Stimulated activated CD4-positive, alpha-beta T cell treated with anti-CD3 and anti-CD28 coated beads, Interleukin-15, amount 100 ng/mL, for 24 hours (primary cell): Measurements from ENCODE around the gene NCF4.

Experiments
- DNase-seq: peaks from one replicate; pipeline ENCODE4 v3.0.0-alpha.2; 2020

The NCF4 gene

DNA sequence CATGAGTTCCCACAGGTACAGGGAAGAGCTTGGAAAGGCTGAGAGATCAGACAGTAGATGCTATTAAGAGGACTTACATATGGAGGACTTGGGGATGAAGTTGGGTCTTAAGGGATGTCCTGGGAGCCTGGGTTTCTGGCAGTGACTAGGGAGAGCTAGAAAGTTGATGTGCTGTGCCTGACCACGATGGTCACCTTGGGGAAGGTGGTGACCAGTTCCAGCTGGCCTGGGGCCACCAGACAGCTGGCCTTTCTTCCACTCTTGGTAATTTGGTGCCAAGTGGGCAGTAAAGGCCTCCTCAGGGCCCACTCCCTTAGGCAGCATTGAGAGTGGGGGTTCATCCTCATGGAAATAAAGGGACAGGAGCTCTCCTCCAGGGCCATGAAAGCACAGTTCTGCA, 38.7 kb downstream of the NCF4 start:
- no peak for DNase-seq

DNA sequence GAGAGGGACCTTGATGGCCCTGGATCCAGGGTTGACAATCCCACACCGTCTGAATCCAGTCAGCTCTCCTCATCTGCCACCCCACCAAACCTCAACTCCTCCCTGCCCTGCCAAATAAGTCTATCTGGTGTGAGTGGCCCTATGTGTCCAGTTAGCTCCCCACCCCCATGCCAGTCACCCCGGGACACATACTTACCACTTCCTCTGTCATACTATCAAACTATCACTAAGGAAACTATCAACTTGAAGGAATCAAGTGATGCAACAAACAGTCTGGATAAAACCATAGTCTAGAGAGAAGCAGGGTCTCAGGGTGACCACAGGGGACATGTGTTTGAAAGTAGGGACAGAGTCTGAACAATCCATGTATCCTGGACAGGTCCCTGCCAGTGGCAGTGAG, 39.4 kb downstream of the NCF4 start:
- no peak for DNase-seq

DNA sequence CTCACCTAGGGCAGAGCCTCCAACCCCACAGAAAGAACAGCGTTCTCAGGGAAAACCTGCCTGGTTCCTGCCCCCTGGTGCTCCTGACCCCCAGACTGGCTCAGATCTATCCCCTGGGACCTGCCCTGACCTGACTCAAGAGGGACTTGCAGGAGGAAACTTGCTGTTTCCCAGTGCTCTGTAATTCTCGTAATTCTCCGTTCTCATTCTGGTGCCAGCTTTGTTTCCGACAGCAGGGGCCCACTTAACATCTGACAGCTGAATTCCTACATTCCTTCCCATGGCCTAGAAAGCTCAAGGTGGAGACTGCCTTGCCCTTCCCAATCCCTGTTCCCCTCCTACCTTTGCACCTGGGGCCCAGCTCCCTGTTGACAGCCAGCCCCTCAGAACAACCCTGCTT, 40.1 kb downstream of the NCF4 start:
- no peak for DNase-seq

DNA sequence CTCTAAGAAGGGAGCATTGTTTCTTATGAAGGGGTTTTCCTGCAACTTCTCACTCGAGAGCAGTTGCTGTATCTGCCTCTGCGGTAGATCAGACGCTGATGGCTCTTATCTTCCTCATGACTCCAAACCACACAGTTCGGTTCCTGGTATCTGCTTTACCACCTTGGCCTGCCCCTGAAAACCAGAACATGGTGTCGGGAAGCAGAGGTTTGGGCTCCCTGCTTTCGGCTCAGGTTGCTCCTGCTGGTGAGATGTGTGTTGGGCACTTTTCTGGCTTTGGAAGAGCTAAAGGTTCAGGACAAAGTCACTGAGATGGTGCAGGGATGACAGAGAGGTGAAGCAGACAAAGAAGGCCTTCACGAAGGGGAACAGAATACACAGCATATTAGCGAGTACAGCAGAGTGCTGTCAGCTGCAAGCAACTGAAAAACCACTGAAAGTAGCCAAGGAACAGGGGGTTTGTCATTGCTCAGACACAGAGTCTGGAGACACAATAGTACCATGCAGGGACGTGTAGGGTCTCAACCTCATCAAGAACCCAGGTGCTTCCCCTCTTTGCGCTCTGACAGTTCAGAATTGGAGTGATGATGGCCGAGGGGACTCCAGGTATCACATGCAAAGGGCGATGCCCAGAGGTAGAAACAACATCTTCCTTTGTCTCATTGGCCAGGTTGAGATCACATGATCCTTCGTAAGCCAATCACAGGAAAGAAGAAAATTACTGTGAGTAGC, 40.8 kb downstream of the NCF4 start:
- DNase-seq, result peak; percentile 11

DNA sequence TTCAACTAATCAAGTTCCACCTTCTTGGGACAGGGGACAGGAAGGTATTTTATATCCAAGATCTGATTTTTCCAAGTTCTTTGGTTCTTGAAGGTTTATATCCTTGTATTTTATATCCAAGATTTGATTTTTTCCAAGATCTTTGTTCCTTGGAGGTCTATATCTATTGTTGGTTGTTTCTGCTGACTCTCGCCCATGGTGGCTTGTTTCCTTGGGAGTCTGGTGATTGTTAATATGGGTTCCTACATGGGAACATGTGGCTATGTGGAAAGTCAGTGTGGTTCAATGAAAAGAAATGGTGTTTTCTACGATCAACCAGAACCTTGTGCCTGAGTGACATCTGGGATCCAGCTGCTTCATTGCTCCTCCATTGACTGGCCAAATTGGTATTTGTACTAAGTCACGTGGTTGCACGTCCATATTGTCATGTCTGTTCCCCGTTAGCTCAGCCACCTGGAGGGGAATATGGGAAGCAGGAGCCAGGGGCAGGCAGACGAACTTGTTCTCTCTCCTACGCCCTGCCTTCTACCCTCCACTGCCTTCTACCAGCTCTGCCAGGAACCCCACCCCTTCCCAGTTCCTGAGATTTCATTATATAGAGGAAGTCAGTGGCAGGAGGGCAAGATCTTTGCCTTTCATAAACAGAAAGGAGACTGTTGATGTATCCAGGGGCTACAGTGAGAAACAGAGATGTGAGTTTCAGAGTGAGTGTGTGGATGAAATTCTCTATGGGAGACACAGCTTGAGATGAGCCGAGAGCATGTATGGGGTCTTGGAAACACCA, 41.5 kb downstream of the NCF4 start:
- DNase-seq, result no peak

DNA sequence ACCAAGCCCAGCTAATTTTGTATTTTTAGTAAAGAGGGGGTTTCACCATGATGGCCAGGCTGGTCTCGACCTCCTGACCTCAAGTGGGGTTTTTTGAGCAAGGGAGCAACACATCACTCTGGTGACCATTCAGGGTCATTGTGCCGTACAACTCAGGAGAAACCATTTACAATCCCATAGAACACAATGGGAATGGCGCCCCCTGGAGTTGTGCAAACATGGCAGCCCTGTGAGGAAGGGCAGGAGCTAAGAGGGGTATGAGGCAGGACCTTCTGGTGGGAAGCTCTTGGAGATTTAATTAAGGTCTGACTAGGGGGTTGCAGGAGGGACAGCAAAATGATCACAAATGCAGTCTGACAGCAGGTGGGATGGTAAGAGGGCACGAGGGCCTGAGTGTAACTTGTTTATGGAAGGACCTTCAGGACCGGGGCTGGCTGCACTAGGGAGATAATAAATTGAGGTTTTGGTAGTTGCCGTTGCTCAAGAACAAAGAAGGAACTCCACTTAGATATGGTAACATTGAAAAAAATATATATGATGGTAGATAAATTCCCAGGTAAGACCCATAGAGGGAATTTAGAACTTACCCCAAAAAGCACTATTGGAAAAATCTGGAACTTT, 43.6 kb downstream of the NCF4 start:
- DNase-seq, result no peak

DNA sequence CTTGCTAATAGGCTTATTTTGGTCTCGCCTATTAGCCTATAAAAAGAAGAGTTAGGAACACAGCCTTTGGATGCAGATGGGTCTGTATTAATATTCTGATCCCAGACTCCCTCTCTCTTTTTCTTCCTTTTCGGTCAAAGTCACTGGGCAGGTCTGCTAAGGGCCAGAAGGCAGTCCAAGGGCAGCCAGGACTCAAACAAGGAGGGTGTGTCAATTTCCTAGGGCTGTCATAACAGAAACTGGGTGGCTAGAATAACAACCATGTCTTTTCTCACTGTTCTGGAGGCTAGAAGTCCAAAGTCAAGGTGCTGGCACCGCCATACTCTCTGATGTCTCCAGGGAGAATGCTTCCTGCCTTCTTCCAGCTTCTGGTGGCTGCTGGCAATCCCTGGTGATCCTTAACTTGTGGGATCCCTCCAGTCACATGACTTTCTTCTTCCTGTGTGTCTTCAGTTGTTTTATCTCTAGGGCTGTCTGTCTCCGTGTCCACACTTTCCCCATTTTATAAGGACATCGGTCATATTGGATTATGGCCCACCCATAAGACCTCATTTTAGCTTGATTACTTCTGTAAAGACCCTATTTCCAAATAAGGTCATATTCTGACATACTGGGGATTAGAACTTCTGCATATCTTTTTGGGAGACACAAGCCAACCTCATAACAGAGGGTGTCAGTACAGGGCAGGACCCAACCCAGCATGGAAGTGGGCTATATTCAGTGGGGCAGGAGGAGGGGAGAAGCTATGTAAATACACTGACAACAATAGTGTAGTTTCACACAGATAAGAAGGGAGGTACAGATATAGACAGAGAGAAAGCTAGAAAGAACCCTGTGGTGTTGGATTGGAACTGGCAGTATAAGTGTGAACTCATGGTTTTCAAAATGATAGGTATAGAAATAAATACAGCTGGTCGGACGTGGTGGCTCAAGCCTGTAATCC, 46.7 kb downstream of the NCF4 start:
- no peak for DNase-seq

DNA sequence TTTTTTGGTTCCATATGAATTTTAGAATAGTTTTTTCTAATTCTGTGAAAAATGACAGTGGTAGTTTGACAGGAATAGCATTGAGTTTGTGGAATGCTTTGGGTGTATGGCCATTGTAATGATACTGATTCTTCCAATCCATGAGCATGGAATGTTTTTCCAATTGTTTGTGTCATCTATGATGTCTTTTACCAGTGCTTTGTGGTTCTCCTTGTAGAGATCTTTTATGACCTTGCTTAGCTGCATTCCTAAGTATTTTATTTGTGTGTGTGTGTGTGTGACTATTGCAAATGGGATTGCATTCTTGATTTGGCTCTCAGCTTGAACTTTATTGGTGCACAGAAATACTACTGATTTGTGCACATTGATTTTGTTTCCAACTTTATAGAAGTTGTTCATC, 49.7 kb downstream of the NCF4 start:
- DNase-seq, result no peak

DNA sequence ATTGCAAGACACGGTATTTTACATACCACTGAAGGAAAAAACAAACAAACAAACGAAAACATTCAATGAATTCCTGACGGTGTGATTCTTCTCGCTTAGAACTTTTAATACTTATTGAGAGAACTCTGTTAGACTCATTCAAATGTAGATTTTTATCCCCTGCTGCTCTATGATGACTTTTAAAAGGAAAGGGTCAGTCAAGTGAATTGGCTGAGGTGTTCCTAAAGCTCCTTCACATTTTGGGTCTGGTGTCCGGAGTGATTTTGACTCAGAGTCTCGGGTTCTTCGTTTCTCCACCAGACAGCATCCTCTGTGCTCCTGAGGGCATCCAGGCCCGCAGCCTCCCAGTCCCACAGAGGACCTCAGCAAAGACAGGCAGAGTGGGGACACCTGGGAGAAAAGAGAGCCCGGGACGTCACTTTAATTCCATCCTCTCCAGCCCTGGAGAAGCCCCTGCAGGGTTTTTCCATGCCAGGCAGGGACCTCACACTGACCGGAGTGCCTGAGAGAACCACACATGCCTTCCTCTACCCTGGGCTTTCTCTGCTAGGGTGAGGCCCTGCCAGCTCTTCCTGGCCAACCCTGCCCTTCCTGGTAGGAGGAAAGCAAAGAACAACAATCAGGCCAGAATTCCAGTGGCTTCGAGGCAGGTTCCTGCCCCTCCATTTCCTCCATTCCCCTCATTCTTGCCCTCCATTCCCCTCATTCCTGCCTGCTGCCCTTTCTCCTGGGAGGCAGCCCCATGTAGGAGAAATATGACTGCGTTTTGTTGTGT, 51.3 kb downstream of the NCF4 start:
- no peak for DNase-seq

DNA sequence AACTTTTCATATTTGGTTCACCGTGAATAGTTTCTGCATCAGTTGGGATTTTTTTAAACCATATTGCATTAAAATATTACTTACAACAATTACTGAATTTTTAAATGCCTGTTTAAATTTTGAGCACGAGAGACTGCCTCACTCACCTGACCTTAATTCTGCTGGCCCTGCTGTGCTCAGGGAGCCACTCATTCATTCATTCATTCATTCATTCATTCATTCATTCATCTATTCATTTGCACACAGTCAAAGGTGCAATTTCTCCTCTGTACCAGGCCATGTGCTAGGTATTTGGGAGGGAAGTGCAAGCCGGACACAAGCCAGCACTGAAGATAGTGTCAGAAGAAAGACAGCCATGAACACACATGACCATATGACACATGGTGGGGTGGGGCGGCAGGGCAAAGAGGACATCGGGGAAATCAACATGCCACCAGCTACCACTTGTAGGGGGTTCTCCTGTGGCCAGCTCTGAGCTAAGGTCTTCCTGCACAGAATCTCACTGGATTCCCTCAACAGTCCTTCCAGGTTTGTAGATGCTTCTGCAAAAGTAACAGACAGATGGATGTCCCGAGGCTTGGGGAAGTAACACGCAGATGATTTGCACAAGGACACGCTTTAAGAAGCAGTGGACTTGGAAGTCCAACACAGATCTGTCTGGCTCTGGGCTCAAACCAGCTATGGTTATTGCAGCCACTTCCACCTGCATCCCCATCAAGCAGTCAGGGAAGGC, 52.1 kb downstream of the NCF4 start:
- DNase-seq, result no peak

DNA sequence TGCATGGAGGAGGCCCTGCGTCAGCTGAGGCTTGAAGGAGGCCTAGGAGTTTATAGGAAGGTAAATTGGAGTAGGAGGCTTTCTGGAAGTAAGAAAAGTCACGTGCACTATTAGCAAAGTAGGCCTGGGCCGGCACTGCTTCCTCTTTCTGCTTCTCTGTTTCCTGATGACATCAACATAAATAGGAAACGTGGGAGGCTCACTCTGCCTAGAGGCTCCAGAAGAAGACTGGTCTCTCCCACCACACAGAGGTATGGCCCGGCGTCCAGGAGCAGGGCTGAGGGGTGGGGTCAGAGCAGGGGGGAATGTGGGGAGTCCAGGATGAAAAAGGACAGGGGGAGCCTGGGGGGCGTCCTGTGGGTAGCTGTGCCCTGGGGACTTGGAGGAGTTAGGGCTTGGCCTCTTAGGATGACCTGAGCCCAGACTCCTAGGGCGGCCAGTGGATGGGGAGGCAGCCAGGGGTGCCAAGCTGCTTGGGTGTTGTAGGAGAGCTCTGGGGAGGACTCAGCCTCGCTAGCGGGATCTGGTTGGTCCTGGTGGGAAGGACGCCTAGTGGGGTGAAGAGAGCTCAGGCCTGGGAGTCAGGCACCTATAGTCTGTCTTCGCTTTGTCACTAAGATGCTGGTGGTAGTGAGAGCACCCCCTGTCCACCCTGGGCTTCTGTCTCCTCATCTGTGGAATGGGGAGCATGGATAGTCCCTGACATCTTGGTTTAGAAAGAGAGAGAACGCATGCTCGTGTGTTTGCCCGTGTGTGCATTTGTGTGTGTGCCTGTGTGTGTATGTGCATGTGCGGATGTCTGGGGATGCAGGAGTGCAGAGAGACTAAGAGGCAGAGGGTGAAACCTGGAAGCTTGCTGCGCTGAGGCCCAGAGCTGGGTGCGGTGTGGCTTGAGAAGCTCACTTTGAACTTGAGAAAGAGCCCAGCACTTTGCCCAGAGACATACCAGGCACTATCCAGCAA, 52.9 kb downstream of the NCF4 start, which contains the start of gene CSF2RB:
Gene CSF2RB (plus strand): TSS at position 202 of the 963 bp plus-strand sequence. CDS start 8,580 bp downstream, outside the sequence.
- no peak for DNase-seq

DNA sequence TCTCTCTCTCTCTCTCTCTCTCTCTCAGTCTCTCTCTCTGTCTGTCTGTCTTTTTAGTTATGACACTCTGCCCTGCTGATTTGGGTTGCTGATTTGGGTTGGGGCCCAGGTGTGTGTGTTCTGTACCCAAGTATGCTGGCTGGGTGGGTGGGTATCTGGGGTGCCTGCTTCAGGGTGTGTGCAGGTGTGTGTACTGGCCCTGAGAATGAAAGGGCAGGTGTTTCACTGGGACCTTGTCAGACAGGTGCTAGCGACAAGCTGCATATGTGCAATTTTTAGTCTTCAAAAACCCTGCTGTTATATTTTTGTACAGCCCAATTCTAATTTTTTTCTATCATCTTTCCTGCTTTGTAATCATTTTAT, 53.6 kb downstream of the NCF4 start:
- DNase-seq, result no peak

DNA sequence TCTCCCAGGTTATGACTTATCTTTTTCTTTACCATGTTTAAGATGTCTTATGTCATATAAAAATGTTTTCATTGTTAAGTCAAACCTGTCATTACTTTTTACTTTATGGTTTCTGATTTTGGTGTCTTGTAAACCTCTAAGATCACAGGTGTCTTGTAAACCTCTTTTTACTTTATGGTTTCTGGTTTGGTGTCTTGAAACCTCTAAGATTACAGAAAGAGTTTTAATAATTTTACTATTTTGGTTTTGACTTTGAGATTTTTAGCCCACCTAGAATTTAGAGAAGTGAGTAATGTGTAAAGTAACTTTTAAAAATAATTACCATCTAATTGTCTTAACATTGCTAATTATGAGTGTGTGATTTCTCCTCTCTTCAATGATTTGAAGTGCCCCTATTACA, 55.2 kb downstream of the NCF4 start:
- DNase-seq, result no peak

DNA sequence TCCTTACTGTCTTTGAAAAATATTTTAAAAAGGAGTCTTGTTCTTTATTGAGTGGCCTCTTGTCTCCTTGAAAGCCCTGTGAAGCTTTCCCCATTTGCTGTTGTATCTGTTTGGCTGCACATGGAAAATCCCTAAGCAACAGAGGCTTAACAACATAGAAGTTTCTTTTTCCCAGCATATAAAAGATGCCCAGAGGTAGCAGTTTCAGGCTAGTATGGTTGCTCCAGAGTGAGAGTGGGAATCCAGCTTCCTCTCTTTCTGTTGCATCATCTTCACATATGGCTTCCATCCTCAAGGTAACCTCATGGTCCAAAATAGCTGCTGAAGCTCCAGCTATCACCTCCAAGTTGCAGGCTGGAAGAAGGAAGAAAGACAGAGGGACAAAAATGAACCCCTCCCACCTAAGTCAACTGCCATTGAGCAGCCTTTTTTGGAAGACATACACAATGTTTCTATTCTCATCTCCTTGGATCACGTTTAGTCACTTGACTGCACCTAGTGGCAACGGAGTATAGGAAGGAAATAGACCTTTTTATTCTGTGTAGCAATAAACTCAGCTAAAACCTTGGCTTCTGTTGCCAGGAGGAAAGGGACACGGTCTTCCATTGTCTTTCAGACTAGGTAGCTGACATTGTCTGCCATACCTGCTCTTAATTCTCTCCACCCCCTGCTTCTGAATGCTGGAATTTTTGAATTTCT, 57.9 kb downstream of the NCF4 start:
- no peak for DNase-seq

DNA sequence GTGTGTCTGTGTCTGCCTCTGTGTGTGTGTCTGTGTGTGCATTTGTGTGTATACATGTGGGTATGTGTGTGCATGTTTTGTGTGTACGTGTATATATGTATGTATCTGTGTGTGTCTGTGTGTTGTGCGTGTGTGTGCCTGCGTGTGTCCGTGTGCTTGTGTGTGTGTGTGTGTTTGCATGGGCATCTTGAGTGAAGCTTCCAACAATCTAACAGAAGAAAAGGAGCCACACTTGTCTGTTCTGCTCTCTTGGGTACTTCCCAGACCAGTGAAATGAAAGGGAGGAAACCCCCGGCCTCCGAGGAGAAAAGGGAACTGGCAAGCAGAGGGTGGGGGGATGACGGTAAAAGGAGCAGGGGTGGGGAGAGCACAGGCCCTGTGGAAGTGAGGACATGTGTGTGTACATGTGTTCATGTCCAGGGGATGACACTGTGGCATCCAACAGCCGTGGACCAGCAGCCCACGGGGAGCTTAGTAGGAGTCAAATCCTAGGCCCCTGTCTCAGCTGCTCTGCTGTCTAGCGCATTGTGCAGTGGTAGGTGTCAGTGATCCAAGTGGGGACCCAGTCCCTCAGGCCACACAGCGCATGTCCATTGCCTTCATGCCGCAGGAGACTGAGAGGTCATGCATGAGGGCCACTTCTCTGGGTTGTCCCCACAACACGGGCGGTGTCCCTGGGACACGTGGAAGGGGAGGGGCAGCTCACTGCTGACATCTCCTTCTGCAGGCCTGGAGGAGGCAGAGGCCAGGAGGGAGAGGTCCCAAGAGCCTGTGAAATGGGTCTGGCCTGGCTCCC, 60.7 kb downstream of the NCF4 start:
- DNase-seq, result no peak

DNA sequence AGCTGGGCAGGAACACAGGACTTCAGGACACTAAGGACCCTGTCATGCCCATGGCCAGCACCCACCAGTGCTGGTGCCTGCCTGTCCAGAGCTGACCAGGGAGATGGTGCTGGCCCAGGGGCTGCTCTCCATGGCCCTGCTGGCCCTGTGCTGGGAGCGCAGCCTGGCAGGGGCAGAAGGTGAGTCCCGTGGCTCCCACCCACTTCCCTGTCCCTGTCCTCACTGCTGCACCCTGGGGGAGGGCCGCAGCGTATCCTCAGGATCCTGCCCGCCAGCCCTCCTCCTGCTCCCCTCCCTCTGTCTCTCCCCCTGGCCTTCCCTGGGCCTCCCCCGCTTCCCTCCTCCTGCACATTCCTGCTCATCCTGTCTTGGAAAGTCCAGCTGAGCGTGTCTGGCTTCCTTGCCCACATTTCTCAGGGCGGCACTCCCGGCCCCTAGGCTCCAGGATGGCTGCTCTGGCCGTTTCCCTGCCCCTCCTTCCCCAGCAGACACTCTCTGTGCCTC, 61.4 kb downstream of the NCF4 start:
- no peak for DNase-seq

DNA sequence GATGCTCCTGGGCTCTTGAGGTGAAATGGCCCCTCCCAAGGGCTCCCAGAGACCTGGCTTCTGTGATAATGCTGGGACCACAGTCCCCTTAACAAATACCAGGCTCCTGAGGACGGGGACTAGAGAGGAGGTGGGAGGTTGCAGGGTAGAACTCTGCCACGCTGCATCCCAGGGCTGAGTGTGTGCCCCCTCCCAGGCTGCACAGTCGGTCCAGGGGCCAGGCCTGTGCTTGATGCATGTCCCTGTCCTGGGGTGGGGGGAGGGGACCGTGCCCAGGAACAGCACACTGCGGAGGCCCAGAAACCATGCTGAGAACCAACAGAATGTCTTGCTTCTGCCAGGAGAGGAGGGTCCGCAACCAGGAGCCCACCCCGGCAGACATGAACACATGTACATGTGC, 61.9 kb downstream of the NCF4 start:
- DNase-seq, result no peak

DNA sequence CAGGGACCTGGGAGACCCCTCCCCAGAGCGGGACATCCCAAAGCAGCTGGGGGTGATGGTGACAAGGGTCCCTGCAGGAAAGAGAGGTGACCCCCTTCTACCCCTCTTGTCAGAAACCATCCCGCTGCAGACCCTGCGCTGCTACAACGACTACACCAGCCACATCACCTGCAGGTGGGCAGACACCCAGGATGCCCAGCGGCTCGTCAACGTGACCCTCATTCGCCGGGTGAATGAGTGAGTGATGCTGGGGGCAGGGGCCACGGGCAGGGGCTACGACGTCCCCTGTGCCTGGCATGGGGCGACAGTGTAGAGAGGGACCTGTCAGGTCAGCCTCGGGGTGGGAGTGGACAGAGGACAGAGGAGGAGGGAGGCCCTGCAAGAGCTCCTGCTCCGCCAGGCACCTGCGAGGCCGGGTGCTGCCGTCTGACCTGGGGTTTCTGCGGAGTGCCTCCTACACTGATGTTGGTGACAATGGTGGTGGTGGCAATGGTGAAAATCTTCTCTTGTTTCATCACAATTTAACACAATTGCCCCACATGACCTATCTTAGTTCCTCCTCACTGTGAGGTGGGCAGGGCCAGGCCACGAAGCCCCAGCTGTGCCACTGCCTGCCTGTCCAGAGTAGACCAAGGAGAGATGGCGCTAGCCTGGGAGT, 62.5 kb downstream of the NCF4 start:
- DNase-seq, result no peak
